Large intestine (tissue), 3 donors: ENCODE measurements around the gene FABP3. TPM values are rescaled to one million over a fixed set of nuclear protein-coding genes. Genes with fewer than 3 reads are reported as not detected.
A peak's percentile ranks its signal among the peaks of the same experiment; 100 is the strongest.

Experiments
- DNase-seq, 2 donors: peaks; one replicate each; pipeline versions ENCODE4 v3.0.0 to v3.0.0-alpha.2; 2013
- H3K27ac ChIP-seq: one replicate; pipeline ENCODE4 v1.5.1; 2013; ENCODE audit warnings: low read length
- H3K27me3 ChIP-seq: 2 replicates; pipeline ENCODE4 v1.6.1; 2013; ENCODE audit warnings: low read length; ENCODE audit not compliant: control insufficient read depth, insufficient read depth
- H3K36me3 ChIP-seq: 2 replicates; pipeline ENCODE4 v1.6.1; 2013; ENCODE audit warnings: low read length; ENCODE audit not compliant: control insufficient read depth, insufficient read depth
- H3K4me1 ChIP-seq: one replicate; pipeline ENCODE4 v1.6.1; 2013; ENCODE audit warnings: low read length; ENCODE audit not compliant: control insufficient read depth, insufficient read depth
- H3K4me3 ChIP-seq: one replicate; pipeline ENCODE4 v1.5.1; 2013; ENCODE audit warnings: low read length
- H3K9me3 ChIP-seq: one replicate; pipeline ENCODE4 v1.6.1; 2013; ENCODE audit warnings: mild to moderate bottlenecking, low read depth, low read length, moderate library complexity; ENCODE audit not compliant: control insufficient read depth
- WGBS: methylation state at CpG from one replicate; pipeline ENCODE4 v1.1.5; 2013; ENCODE audit warnings: low lambda C conversion rate; ENCODE audit not compliant: insufficient coverage; 5-methylcytosine and 5-hydroxymethylcytosine counted together
- polyA plus RNA-seq: library from polyadenylated mRNA; unstranded; fragments of 120-200 nt; gene quantifications from one replicate; pipeline ENCODE4 v1.2.1, GENCODE V29; 2013

Gene FABP3
- polyA plus RNA-seq, 1 donor = 31.8 TPM

DNA sequence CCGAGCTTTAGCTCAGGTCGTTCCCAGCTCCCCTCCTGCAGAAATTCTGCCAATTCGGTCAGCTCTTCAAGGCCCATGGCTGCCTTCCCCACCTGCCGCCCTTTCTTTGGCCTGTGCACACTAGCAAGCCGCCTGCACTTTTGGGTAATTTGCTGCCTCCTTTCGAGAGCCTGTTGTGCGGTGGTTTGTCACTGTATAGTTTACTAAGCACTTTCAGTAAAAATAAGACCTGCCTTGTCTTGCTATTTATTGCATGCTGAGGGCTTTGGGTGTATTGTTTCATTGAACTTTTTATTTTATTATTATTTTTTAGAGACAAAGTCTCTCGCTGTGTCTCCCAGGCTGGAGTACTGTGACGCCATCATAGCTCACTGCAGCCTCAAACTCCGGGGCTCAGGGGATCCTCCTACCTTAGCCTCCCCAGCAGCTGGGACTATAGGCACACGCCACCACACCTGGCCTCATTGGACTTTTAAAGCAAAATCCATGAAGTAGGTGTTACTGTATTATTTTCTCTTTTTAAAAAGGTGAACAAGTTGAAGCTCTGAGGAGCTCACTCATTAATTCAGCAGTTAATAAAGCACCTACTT is 1.1 kb upstream of the FABP3 start:
- peaks cover 71% of the 10 kb centered on the region for H3K4me1 ChIP-seq
- H3K27me3 ChIP-seq = no peaks in the 10 kb centered on the region
- H3K9me3 ChIP-seq = no peaks in the 10 kb centered on the region
- peak overlapping the region; percentile 87 for H3K27ac ChIP-seq
- WGBS = 84% methylated on average over 3 of the region's 11 CpGs
- H3K36me3 ChIP-seq = no peaks in the 10 kb centered on the region
- no peak for DNase-seq
- H3K4me3 ChIP-seq = no peak overlapping the region

DNA sequence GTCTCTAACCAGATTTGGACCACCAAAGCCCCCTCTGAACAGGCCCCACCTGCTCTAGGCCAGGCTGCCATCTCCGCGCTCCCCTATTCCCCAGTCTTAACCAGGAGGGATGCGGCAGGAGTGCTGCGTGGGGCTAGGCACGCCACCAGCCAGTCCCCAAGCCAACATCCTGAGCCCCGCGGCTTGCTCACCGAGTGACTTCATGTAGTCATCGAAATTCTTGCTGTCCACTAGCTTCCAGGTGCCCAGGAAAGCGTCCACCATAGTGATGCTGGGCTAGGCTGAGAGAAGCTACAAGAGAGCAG is 173 bp downstream of the FABP3 start:
- WGBS = no CpG with 5 or more reads among the region's 10 CpGs
- Histone ChIP-seq H3K36me3 (no peaks in the 10 kb centered on the region), H3K9me3 (no peaks in the 10 kb centered on the region), H3K4me3 (peak overlapping the region; percentile 44), H3K27me3 (no peaks in the 10 kb centered on the region), H3K27ac (peak overlapping the region; percentile 87), H3K4me1 (peaks cover 67% of the 10 kb centered on the region)
- no peak for DNase-seq

DNA sequence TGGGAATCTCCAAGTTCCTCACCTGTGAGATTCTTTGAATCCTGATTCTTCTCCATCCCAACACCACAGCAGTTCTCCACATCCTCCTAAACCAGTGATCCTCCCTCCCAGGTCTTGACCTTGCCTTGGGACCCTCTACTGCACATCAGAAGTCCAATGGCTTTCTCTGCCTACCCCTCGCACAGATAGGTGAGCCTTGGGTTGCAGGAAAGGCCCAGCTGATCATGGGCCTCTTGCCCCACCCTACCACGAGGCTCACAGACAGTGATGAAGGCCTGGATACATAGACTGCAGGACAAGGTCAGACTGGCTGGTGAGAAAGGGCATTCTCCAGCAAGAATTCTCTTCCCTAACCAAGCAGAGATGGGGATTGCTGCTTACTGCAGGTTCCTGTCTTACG is 825 bp downstream of the FABP3 start:
- H3K4me1 ChIP-seq = peaks cover 61% of the 10 kb centered on the region

DNA sequence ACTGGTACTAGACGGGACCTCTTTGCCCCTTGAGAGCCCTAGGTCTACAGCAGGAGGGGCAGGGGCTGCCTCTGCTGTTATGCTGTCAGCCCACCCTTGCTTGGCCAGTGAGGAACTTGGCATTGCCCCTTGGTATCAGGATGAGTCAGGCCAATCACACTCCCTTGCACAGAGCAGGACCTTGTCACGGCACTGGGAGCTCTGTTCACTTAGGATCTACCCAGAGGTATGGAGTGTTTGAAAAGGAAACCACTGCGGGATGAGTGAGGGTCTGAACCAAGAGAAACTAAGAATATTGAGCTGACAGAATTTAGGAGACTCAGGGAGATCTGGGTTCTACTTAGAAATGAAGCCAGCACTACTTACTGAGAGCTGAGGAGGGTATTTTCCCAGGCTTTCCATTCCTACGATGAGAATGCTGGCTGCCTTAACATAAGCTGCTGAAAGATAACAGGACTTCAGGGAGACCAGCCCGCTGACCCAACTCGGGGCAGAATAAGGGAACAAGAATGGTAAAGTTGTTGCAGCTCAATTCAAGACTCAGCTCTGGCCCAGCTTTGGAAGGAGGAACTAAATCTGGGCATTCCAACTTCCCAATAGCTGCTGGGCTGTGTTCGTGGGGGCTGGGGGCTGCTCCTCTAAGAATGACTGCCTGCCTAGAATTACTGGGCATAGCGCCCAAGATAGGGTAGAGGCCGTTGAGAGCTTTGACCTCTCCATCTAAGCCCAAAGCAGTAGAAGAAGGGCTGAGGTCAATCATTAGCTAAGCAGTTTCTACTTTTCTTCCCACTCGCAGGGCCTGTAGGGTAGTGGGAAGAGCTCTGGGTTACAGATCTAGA is 1.5 kb downstream of the FABP3 start:
- peaks cover 53% of the 10 kb centered on the region for H3K4me1 ChIP-seq
- peaks cover 12% of the 10 kb centered on the region for H3K36me3 ChIP-seq
- no CpG with 5 or more reads among the region's 10 CpGs for WGBS
- H3K27ac ChIP-seq = peak overlapping the region; percentile 87
- peak in 1 of 2 donors; percentile 74 for DNase-seq
- no peak overlapping the region for H3K4me3 ChIP-seq
- no peaks in the 10 kb centered on the region for H3K27me3 ChIP-seq
- no peaks in the 10 kb centered on the region for H3K9me3 ChIP-seq

More for the DNA sequence above, 825 bp downstream of the FABP3 start:
- H3K27ac ChIP-seq = peak overlapping the region; percentile 87
- no peak overlapping the region for H3K4me3 ChIP-seq
- DNase-seq = peak; percentile 59 to 85
- no peaks in the 10 kb centered on the region for H3K9me3 ChIP-seq
- 44% methylated on average over 1 of the region's 3 CpGs for WGBS
- no peaks in the 10 kb centered on the region for H3K27me3 ChIP-seq
- peaks cover 5% of the 10 kb centered on the region for H3K36me3 ChIP-seq

DNA sequence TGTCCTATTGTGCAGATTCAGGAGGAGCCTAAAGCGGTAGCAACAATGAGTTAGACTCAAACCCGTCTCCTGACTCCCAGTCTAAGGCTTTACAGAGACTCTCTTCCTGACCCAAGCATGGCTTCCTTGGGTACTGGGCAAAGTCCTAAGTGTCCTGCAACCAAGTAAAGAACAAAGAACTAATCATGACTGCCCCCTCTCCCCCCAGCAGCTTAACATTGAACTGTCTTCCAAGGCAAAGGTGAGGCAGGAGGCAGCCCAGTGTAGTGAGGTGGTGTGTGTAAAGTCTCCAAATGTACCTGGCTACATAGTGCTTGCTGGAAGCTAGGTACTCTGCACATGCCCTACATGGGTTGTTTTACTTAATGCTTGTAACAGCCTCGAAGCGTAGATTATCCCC is 2.3 kb downstream of the FABP3 start:
- peak overlapping the region; percentile 87 for H3K27ac ChIP-seq
- H3K4me3 ChIP-seq = no peak overlapping the region
- peaks cover 48% of the 10 kb centered on the region for H3K4me1 ChIP-seq
- no peaks in the 10 kb centered on the region for H3K27me3 ChIP-seq
- H3K36me3 ChIP-seq = peaks cover 16% of the 10 kb centered on the region
- WGBS = no CpG with 5 or more reads among the region's 4 CpGs
- H3K9me3 ChIP-seq = no peaks in the 10 kb centered on the region
- DNase-seq = peak in 1 of 2 donors; percentile 79

DNA sequence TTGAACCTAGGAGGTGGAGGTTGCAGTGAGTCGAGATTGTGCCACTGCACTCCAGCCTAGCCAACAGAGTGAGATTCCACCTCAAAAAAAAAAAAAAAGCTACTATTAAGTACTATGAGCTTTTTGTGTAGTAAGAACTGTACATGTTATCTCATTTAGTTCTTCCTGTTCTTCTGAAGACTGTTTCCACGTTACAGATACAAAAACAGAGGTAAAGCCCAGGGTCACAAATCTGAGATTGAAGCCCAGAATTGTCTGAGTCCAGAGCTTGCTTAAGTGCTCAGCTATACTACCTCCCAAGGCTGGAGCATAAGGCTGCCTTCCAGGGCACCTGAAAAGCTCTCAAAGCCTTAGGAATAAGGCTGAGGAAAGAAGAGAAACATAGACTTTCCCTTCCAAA is 2.9 kb downstream of the FABP3 start:
- Histone ChIP-seq H3K4me1 (peaks cover 48% of the 10 kb centered on the region), H3K27ac (peak overlapping the region; percentile 87), H3K36me3 (peaks cover 21% of the 10 kb centered on the region), H3K9me3 (no peaks in the 10 kb centered on the region), H3K27me3 (no peaks in the 10 kb centered on the region), H3K4me3 (no peak overlapping the region)
- 33% methylated on average over 1 of the region's 2 CpGs for WGBS
- DNase-seq = no peak

DNA sequence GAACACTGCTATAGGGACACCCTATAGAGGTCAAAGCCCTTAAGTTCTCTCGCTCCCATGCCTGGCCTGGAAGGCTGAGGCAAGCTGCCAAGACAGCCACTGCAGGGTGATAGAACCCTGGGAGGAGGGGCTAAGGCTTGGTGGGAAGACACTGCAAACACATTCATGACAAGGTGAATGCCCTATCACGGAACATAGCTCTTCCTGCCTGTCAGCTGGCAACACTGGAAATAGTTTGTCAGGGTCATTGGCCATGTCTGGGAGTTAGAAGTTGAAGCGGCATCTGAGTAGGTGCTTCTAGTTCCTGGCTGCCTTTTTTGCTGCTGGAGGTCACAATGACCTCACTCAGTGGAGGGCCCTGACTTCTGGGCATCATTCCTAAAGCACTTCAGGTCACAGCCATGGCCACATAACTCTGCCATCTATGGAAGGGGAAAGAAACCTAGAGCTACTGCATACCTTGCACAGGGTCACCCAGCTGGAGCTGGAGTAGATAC is 4.2 kb downstream of the FABP3 start:
- H3K27me3 ChIP-seq = no peaks in the 10 kb centered on the region
- H3K4me1 ChIP-seq = peaks cover 35% of the 10 kb centered on the region
- no peak overlapping the region for H3K4me3 ChIP-seq
- H3K36me3 ChIP-seq = peaks cover 33% of the 10 kb centered on the region
- no CpG with 5 or more reads among the region's 3 CpGs for WGBS
- H3K27ac ChIP-seq = no peak overlapping the region
- peak; percentile 47 to 80 for DNase-seq
- H3K9me3 ChIP-seq = no peaks in the 10 kb centered on the region

DNA sequence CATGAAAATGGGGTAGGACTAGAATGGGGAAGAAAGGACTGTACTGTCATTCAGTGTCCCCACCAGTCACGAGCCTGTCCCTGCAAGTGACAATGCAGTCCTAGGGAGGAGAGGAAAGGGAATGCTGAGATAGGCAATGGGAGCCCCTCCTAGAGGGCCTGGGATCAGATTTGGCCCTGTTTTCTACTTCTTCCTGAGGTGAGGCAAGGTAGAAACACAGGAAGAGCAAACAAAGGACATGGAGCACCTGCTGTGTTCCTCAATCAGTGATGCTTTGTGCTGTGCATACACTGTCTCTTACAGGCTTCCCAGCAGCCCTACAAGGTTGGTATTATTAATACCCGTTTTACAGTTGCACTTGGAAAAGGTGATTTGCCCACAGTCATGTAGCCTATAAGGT is 6.1 kb downstream of the FABP3 start:
- no peak for DNase-seq
- H3K27me3 ChIP-seq = no peaks in the 10 kb centered on the region
- H3K4me1 ChIP-seq = peaks cover 18% of the 10 kb centered on the region
- WGBS = no CpG with 5 or more reads among the region's 2 CpGs
- H3K36me3 ChIP-seq = peaks cover 37% of the 10 kb centered on the region
- H3K27ac ChIP-seq = no peak overlapping the region
- H3K9me3 ChIP-seq = no peaks in the 10 kb centered on the region
- H3K4me3 ChIP-seq = no peak overlapping the region

DNA sequence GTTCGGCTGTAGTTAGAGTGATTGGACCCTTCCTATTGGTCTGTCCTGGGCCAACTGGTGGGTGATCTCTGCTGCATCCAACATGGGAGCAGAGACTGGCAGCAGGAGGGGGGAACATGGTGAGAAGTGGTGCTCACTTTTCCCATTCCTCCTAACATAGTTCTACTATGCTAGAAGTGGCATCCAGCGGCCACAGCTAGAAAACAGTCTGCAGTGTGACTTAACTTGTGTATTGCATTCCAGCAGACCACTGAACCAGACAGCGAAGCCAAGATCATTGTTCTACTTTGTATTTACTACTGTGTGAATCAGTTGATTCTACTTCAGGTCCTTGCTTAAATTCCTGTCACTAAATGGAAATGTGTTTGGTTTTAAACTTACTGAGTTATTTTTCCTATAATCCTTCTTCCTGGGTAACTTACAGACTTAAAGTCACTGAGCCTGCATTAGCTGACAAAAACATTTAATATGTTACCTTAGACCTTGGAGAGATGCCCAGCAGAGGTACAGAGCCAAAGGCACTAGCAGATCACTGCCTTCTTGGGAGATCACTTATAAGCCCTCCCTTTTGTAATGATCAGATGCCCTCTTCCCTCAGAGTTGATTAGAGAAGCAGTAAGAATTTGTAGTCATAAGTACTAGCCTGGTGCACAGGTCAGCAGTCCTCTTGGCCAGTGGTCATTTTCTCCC is 8.2 kb downstream of the FABP3 start:
- no CpG with 5 or more reads among the region's 3 CpGs for WGBS

DNA sequence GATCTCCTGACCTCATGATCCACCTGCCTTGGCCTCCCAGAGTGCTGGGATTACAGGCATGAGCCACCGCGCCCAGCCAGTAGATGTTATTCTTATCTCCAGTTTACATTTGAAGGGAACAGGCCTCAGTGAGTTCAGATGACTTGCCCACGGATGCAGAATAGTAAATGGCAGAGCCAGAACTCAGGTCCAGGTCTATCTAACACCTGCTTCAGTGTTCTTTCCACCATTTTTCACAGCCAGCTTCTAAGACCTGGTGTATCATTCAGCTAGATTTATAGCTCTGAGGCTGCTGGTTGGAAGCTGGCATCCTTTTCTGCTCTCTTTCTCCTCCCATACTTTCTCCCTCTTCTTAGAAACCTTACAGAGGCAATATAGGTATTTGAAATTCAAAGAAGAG is 10.8 kb downstream of the FABP3 start:
- Histone ChIP-seq H3K9me3 (no peaks in the 10 kb centered on the region), H3K36me3 (peaks cover 41% of the 10 kb centered on the region), H3K27ac (peak overlapping the region; percentile 37), H3K4me3 (no peak overlapping the region), H3K4me1 (no peaks in the 10 kb centered on the region), H3K27me3 (no peaks in the 10 kb centered on the region)
- DNase-seq = no peak
- WGBS = no CpG with 5 or more reads among the region's 3 CpGs

More for the DNA sequence above, 8.2 kb downstream of the FABP3 start:
- Histone ChIP-seq H3K9me3 (no peaks in the 10 kb centered on the region), H3K27ac (no peak overlapping the region), H3K4me3 (no peak overlapping the region), H3K27me3 (no peaks in the 10 kb centered on the region), H3K36me3 (peaks cover 43% of the 10 kb centered on the region), H3K4me1 (no peaks in the 10 kb centered on the region)
- DNase-seq = no peak
